ENCODE measurements around the gene FGD3.

DNA sequence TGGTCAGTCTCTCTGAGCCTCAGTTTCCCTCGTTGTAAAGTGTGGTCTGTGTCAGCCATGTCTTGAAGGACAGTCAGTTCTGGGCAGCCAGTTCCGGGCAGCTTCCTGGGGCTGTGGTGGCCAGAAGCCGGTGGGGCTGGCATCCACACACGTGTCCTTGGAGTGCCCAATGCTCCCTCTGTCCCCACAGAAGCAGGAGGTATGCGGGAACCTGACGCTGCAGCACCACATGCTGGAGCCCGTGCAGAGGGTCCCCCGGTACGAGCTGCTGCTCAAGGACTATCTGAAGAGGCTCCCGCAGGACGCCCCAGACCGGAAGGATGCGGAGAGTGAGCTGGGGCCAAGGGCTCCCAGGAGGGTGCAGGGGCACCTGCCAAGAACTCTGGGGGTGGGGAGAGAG is 62.7 kb downstream of the FGD3 start:
- TF ChIP-seq, protein P1, sequence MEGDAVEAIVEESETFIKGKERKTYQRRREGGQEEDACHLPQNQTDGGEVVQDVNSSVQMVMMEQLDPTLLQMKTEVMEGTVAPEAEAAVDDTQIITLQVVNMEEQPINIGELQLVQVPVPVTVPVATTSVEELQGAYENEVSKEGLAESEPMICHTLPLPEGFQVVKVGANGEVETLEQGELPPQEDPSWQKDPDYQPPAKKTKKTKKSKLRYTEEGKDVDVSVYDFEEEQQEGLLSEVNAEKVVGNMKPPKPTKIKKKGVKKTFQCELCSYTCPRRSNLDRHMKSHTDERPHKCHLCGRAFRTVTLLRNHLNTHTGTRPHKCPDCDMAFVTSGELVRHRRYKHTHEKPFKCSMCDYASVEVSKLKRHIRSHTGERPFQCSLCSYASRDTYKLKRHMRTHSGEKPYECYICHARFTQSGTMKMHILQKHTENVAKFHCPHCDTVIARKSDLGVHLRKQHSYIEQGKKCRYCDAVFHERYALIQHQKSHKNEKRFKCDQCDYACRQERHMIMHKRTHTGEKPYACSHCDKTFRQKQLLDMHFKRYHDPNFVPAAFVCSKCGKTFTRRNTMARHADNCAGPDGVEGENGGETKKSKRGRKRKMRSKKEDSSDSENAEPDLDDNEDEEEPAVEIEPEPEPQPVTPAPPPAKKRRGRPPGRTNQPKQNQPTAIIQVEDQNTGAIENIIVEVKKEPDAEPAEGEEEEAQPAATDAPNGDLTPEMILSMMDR (IDR thresholded peaks at IDR 0.05 in 4 of 5, conservative IDR thresholded peaks at IDR 0.05 in 1 of 5), result no peak
- no peak for TF ChIP-seq POLR2A (IDR thresholded peaks at IDR 0.05)
